Lower leg skin (tissue), 4 donors: ENCODE measurements around the gene PALM. TPM values are rescaled to one million over a fixed set of nuclear protein-coding genes. Genes with fewer than 3 reads are reported as not detected.
A peak's percentile ranks its signal among the peaks of the same experiment; 100 is the strongest.

Source experiments
- DNase-seq, 2 donors: peaks; one replicate each; pipeline ENCODE4 v3.0.0-alpha.2; 2019; ENCODE audit warnings: low spot score in 2 of 2
- H3K4me3 ChIP-seq: fragments of 200-600 bp; sonication (generic); 2 replicates; pipeline ENCODE4 v1.5.1; 2017; ENCODE audit warnings: mild to moderate bottlenecking, low read depth; ENCODE audit not compliant: poor library complexity, severe bottlenecking
- CTCF ChIP-seq, 3 donors: fragments of 450-650 bp; IDR thresholded peaks; one replicate each; pipeline ENCODE4 v1.5.1; 2016; ENCODE audit warnings: antibody characterized with exemption in 3 of 3, mild to moderate bottlenecking in 3 of 3, moderate library complexity in 2 of 3
- POLR2A ChIP-seq, 2 donors: fragments of 450-650 bp; IDR thresholded peaks; one replicate each; pipeline ENCODE4 v1.6.1; 2016 to 2017; ENCODE audit warnings: antibody characterized with exemption in 2 of 2, mild to moderate bottlenecking in 1 of 2, moderate library complexity in 1 of 2
- WGBS, 2 donors: methylation state at CpG; one replicate each; pipeline ENCODE4 v1.1.5; 2018; 5-methylcytosine and 5-hydroxymethylcytosine counted together
- intact Hi-C: fragments of 100-400 bp; cut with DNase I; formaldehyde crosslinking; loops from one replicate; pipeline ENCODE4 v1.15.0; 2023; ENCODE audit warnings: low total_unique reads
- total RNA-seq, 4 donors: library from RNA; depleted of rRNA; stranded (reverse); fragments of >200 nt; gene quantifications; one replicate each; pipeline ENCODE4 v1.1.0, GENCODE V29; 2016

The PALM gene
- total RNA-seq, 4 donors from 2014 or later: 25.1 to 92.3 (median 41.9) TPM

GRCh38 chr19:674282-675151 is 34.2 kb upstream of the PALM start:
- H3K4me3 ChIP-seq: no peak overlapping the region
- WGBS, 2 donors: 61 to 68% methylated on average over 27 to 38 of the region's 38 CpGs
- no peak for DNase-seq
- TF ChIP-seq CTCF (IDR thresholded peaks at IDR 0.05) (no peak), POLR2A (IDR thresholded peaks at IDR 0.05) (no peak)
- intact Hi-C loops: no loop called here

- DNase-seq: no peak
- TF ChIP-seq POLR2A (IDR thresholded peaks at IDR 0.05): no peak
- no peak for TF ChIP-seq CTCF (IDR thresholded peaks at IDR 0.05)
- intact Hi-C loops: no loop called here
- no peak overlapping the region for H3K4me3 ChIP-seq
- WGBS, 2 donors: 11% methylated on average over 10 to 19 of the region's 31 CpGs
Observed at GRCh38 chr19:676007-676338, 32.8 kb upstream of the PALM start.

- DNase-seq: no peak
- intact Hi-C loops: no loop called here
- TF ChIP-seq POLR2A (IDR thresholded peaks at IDR 0.05) (no peak), CTCF (IDR thresholded peaks at IDR 0.05) (no peak)
- peak within 1 kb of the TSS; percentile 44 for H3K4me3 ChIP-seq
- 2 to 5% methylated on average over 30 to 50 of the region's 63 CpGs for WGBS, 2 donors
Observed at GRCh38 chr19:676339-677105, 32.2 kb upstream of the PALM start, which contains the start of gene FSTL3. Gene FSTL3, plus strand, starts transcription at chr19:676392. Its CDS starts 32 bp downstream, at chr19:676424.

- 4 to 10% methylated on average over 10 to 14 of the region's 15 CpGs for WGBS, 2 donors
- peak in 1 of 2 donors; percentile 96 for DNase-seq
- peak overlapping the region; percentile 44 for H3K4me3 ChIP-seq
- intact Hi-C loops: no loop called here
- no peak for TF ChIP-seq POLR2A (IDR thresholded peaks at IDR 0.05)
Observed at GRCh38 chr19:677201-677600, 31.5 kb upstream of the PALM start.

- 34 to 41% methylated on average over 10 to 18 of the region's 22 CpGs for WGBS, 2 donors
- H3K4me3 ChIP-seq: no peak overlapping the region
- intact Hi-C loops: no loop called here
- DNase-seq: peak in 1 of 2 donors; percentile 88
- TF ChIP-seq CTCF (IDR thresholded peaks at IDR 0.05) (no peak), POLR2A (IDR thresholded peaks at IDR 0.05) (no peak)
Observed at GRCh38 chr19:677601-678436, 30.9 kb upstream of the PALM start.
